DMS153 treated with DMSO at 0.1 percent for 48 hours (cell line): ENCODE results near the gene GIMAP8.

ENCODE experiments used
- DNase-seq: peaks from one replicate; lab custom pipeline; 2025; ENCODE audit not compliant: unreplicated experiment; lab: John Stamatoyannopoulos, UW

Gene GIMAP8

DNA sequence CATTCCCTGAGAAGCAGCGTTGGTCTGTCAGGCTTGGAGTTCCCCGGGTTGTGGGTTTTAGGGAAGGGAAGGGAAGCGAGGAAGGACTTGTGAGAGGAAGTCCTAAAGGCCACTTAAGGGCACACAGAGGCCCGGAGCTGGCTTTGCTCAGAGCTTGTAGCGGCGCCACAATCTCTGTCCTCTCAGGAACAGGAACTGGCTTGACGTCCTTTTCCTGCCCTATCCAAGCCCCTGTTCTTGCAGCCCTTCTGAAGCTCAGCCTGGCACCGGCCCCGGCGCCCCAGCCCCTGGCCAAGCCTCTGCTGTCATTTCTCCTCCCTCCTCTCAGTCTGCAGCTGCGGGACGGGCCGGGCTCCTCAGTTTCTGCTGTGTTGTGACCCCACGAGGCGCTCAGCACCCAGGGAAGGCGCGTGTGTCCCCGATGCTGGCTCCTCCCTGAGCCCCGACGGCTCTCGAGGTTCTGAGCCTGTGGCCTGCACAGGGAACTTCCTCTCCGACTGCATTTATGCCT, at the start of gene GIMAP8:
GIMAP8 (plus strand) TSS at position 140 of the 511 bp plus-strand sequence. CDS start 16,069 bp downstream, outside the sequence.
- DNase-seq, result no peak

DNA sequence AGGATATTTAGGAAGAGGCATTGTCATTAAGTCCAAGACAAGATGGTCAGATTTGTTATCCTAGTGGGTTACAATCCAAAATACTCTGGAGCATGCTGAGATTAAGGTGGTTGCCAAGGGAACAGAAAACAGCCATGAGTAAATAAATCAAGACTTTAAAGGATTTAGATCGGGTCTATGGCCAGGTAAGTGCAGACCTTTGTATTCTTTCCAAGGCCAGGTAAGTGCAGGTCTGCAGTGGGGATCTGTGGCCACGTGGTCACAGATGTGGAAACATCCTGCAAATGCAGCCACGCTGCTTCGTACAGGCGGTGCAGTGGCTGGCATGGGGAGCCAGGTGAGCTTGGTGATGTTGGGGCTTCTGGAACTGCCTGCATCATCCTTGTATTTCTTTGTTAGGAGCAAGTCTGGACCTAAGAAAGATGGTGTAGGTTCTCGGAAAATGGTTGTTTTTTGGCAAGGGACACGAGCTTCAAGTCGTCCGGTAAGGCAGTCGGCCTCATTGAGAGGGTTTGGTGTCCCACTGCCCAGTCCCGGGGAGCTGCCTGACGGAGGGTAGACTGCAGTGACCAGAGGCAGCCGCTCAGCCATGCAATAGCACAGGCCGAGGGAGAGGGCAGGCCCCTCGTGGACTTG, 49.5 kb upstream of the GIMAP8 start:
- DNase-seq, result no peak

DNA sequence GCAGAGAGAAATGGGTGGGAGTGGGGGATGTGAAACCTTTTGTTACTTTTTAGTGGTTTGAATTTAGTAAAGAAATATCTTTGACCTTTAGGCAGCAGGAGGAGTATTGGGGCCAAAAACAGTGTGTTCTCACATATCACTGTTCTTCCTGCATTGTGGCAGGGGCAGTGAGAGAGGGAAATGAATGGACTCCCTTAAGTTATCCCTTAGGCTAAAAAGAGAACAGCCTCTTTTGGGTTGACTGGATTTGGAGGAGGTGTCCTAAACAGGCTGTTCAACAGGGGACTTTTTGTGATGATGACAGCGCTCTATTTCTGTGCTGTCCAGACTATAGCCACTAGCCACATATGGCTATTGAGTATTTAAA, 49.0 kb upstream of the GIMAP8 start:
- DNase-seq, result no peak

DNA sequence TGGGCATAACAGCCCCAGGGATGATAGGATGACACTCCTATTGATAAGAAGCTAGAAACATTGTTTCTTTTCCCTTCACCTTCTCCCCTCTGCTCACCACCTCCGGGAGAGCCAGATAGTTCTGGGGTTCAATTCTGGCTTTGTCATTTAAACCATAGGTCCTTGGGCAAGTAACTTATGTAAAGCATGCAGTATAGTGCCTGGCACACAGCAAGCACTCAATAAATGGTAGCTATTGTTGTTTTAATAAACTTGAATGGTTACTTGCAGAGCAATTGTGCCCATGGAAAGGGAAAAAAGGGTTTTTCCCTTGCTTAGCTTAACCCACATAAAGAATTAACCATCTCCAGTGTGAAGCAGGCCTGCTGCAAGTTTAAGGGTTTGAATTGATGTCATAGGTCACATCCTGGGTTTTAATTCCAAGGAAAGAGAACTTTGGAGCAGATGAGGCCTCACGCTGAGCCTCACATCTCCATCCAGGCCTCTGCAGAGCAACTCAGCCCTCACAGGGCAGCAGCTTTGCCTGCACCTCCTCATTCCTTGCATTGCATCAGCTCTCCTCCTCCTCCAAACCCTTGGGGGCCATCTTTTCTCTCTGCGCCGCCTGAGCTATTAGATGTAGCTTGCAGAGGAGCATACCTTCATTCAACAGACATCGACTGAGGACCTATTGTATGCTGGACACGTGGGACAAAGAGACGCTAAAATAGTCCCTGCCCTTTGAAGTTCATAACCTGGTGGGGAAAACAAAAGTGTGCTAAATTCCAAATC, 48.4 kb upstream of the GIMAP8 start:
- no peak for DNase-seq

DNA sequence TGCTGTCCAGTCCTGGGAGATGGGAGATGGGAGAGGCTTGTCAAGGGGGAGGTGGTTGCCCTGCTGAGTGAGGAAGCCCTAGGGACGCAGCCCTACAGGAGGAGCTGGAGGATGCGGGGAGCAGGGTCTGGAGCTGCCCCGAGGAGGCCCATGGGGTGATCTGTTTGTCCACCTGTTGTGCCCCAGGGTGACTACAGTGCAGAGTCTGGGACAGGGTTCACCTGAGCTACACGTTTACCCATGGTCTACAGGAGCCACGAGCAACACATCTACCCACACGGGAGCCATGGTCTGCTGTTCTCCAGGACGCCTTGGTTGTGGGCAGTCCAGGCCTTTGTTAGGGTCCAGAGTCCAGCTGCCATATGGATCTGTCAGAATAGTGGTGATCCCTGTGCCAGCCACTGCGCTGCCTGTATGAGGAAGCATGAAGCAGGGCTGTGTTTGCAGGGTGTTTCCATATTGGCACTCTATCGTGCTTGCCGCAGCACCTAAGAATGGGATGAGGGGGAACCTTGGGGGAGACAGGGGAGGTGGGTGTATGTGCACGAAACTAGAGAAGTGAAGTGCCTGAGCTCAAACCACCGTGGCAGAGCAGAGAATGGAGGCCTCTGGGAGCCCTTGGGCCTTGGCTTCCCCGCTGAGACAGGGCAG, 47.6 kb upstream of the GIMAP8 start:
- DNase-seq, result no peak

DNA sequence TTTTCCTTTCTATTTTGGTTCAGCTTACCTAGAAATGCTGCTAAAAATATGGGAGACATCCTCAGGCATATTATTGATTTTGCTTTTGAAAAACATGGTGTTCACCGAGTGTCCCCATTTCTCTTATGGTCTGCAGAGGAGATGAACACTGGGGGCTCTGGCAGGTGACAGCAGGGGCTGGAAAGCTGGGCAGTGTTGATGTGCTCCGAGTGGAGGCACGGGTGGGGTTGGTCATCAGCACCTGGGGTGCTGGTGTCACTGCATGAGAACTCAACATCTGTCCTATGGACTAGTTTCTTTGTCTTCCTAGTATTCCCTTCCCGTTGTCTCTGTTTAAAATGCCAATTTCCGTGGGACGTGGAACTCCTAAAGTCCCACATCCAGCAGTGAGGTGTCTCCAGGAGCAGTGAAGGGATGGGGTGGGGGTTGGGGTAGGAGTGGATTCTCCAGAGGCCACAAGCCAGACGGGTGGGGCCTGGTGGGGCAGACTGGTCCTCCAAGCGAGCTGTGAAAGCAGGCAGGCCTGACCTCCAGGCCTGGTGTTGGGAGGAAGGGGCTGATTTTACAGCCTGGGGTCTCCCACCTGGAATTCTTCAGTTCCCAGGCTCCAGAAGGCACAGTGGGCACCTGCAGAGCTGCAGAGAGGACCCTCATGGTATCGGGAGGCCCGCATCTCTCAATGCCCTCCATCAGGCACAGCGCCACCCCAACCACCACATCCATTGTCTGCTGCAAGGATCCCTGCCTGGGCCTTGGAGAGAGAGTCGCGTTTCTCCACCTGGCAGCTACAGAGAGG, 46.9 kb upstream of the GIMAP8 start:
- no peak for DNase-seq

DNA sequence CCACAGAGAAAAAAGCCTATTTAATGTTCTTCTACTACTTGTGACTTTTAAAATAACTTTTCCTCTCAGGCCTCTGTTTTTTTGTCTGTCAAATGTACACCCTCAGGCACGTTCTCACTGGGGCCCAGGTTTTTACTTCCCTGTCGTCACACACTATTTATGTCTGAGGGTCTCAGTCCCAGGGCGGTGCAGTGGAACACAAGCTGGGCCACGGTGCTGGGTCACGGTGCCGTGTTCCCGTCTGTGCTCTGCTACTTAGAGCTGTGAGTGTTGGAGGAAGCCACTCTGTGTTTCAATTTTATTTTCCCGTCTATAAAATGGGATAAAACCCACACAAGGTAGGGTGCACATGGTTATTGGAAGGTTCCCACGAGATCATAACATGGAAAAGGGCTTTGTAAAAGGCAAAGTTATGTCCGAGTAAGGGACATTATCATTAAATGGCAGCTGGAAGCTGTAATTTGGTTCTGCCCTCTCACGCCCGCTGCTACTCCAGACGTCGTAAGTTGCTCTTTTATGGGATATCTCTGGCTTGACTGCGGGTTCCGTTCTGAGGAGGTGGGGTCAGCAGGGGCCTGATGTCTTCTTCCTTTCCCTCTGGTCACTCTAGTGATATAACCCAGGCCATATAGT, 46.1 kb upstream of the GIMAP8 start:
- DNase-seq, result no peak

DNA sequence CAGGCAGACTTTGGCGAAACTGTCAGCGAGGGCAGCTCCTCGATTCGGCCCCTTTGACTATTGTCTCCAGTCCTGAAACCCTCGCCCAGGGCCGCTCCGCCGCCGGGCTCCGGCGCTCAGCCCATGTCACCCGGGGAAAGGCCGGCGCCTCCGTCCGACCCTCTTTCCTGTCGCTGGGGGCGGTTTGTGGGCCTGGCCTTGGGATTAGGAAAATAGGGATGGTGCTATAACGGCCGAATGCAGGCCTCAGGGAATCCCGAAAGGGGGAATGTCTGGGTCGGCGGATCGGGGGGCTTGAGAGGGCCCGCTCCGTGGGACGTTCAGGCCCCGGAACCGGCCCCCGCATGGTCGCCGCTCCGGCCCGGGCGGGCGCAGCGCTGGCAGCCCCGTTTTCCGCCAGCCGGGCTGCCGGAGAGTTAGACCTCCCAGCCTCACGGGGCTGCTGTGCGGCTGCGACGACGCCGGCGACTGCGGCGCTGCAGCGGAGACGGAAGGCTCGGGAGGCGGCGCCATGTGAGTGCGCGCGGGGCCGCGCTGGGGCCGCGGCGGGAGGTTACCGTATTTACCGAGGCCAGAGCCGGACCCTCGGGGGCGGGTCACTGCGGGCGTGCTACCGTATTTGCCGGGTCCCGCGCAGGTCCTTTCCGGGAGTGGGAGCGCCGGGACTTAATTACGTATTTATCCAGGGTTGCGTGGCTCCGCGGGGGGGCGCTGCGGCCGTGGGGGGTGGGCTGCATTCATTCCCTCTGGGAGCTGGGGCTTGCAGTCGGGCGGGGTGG, 45.4 kb upstream of the GIMAP8 start:
- DNase-seq, result peak; percentile 51

DNA sequence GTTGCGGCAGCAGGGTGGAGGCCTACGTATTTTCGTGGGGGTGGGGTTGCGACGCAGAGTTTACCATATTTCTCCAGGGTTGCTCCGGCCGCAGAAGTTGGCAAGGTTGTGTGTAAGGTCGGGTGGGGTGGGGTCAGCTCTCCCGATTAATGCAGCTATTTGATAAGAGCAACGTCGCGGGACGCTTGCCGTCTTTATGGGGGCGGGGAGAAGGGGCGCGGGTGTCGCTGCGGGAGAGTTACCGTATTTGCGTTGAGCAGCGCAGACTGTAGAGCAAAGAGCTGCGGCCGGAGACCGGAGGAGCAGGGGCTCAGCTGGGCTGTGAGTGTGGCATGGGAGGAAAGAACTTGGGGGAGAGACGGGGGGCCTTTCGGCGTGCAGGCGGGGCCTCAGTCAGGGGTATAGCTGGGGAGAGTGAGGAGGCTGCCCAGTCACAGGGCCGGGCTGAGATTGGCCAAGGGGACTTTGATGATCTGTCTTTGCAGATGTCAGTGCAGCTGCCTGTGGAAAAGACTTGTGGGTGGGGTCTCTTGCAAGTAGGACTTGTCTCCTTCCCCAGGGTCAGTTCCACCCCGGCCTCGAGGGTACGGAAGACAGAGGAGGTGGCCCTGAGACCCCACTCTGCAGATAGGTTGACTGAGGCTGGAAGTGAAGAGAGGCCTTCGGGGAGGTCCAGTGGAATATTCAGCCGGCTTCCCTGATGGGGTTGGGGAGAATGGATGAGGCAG, 44.7 kb upstream of the GIMAP8 start:
- DNase-seq, result no peak

DNA sequence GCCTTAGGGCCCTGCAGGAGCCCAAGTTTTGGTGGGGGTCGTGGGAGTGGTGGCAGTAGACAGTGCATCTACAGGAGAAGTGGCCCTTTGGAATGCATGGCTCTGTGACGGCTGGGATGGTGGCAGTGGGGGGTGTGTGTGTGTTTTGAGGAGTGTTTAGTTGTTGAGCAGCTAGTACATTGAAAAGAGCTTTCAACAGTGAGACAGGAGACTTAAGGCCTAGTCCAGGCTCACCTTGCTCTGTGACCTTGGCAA, 44.2 kb upstream of the GIMAP8 start:
- DNase-seq, result no peak

DNA sequence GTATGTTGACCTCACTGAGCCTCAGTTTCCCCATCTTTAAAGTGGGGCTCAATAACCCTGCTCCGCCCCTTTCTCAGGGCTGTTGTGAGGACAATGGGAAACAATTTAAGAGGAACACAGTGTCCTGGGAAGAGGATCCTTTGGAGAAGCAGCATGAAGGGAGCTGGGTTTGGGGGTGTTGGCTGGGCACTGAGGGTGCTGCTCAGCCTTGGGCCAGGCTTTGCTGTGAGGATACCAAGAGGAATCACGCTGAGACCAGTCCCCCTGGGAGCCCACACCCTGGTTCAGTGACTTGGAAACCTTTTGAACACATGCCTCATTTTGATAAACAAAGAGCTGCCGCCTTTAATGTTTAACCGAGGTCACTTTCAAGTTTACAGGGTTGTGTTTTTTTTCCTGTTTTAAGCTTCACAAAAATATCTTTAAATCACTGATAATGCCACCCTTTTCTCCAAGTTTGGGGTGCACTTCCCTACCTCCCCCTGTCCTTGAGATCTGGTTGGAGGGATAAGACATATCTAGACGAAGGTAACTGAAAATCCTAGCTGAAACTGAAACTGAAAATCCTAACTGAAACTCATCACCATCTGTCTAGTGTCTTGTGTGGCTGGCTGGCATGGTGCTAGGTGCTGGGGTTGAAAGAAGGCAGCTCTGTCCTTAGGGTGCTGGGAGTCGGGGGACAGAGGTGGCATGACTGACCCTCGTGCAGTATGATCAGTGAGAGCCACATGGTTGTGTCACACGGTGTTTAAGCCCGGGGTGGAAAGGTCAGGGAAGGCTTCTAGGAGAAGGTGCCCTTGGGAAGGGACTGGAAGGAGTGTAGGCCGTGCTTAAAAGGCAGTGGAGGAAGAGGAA, 43.6 kb upstream of the GIMAP8 start:
- DNase-seq, result no peak

DNA sequence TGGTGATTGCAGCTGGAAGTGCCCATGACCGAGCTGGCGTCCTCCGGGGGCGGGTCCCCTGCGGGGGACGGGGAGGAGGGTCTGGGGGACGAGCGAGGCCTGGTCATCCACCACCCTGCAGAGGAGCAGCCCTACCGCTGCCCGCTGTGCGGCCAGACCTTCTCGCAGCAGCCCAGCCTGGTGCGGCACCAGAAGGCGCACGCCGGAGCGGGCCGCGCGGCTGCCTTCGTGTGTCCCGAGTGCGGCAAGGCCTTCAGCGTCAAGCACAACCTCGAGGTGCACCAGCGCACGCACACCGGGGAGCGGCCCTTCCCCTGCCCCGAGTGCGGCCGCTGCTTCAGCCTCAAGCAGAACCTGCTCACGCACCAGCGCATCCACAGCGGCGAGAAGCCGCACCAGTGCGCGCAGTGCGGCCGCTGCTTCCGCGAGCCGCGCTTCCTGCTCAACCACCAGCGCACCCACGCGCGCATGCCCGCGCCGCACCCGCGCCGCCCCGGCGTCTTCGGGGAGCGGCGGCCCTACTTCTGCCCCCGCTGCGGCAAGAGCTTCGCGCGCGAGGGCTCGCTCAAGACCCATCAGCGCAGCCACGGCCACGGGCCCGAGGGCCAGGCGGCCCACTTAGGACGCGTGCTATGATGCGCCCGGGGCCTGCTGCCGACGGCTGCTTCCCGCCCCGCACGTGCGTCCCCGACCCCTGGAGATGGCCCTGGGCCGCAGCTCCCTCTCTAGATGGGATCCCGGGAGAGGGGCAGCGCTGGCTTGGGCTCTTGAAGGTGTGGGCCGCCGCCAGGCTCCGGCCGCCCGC, 42.6 kb upstream of the GIMAP8 start:
- DNase-seq, result no peak

DNA sequence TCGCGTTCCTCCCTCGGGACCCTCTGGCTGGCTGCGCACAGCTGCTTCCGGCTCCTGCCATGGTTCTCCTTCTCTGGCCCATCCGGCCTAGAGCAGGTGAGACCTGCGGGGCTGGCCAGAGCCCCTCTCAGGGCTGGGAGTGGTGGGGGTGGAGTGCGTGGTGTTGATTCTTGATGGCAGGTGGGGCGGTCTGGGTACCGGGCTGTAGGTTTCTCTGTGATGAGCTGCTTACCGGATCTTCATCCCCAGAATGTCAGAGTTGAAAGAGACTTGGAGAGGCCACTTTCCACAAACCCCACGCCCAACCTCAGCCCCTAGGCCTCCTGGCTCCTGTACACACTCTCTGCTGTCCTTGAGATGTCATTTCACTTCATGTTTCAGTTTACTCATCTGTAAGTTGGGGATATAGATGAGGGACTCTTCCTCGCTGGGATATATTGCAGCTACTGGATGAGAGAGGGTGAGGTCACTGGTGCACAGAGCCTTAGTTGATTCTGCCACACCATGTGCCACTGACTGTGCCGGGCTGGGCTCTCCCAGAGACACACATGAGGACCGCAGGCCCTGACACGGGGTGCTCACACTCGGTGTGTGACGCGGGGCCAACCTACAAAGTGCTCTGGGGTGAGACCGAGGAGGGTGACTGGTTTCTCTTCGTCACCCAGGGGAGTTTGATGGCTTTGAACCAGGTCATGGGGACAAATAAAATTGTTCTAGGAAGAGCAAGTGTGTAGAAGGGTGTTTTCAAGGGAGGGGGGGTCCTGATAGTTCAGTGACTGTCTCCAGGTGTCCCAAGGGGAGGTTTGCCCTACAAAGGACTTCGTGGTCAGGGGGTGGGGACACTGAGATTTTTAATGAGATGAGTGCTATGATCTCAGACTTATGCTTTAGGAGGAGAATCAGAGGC, 41.8 kb upstream of the GIMAP8 start:
- DNase-seq, result no peak

DNA sequence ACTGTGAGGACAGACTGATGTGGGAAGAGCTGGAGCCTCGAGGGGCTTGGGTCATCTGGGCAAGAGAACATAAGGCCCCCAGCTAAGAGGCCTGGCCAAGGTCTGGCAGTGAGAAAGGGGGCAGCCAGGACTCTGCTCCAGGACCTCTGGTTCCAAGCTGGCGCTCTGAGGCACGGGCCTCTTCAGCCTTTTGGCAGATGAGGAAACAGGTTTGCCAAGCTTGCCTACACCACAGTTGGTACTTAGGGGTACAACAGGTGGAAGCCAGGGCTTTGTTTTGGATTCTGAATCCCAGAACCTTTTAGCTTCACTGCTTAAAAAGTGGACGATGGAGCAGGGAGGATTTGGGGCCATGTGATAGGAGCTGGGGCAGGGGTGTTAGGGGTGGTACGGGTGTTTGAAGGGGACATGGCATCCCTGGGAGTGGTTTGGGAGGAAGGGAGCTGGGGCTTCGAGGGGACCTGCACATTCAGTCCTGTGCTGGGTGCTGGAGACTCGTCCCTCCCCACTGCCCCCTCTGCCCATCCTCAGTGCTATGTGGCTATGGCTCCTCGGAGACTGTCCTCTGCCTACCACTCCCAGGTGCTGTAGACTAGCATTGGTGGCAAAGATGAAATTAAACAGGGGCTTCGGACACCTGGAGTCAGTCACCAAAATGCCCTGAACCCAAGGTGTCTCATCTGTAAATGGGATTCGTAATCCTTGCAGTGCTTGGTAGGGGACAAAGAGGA, 41.0 kb upstream of the GIMAP8 start:
- DNase-seq, result no peak

DNA sequence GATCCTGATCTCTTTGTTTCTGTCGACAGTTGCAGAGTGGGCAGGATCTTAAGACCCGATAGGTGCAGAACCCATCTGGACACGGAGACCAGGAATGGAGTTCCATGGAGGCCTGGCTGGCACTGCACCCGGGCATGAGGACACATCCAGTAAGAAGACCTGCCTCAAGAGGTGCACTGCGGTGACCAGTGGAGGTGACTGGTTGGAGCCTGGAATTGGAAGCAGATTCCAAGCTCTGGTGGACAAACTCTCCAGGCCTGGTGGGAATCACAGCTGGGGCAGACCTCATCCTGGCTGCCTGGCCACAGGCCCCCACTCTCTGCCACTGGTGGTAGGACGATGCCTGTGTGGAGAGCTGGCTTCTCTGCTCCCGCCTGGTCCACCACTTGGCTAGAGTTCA, 40.3 kb upstream of the GIMAP8 start:
- no peak for DNase-seq

DNA sequence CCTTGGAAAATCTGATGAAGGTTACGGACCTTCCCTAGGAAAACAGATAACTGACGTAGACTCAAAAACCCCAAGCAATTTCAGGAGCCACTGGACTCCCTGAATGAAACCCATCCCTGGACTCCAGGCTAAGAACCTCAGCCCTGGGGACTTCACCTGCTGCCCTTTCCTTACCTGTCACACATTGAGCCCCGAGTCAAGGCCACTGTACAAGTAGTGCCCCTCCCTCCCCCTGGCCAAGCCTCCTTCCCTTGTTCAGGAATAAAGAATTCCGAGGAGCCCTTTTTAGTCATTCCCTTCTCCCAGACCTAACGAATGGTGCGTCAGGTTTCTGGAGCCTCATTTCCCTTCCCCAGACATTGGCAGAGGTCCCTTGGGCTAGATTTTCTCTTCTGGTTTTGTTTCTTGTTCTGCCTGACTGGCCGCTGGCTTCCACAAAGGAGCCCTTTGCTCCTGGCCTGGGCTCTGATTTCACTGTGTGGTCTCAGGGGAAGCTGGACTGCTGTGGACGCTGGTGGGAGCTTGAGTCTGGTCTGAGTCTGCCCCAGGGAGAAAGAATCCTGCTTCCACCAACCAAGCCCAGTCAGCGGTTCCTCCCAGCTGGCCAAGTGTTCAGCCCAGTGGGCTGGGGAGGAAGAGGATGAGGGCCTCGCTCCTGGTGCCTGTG, 39.6 kb upstream of the GIMAP8 start:
- no peak for DNase-seq
